Endothelial cell of umbilical vein (primary cell): ENCODE results near the gene NMT1. TPM values are rescaled to one million over a fixed set of nuclear protein-coding genes. Genes with fewer than 3 reads are reported as not detected.

ENCODE experiments used
- BruUV-seq: library from RNA; stranded (reverse); fragments of 400-500 nt; replicated peaks from 2 replicates; lab custom pipeline; 2021; lab: Mats Ljungman, UMichigan
- CTCF ChIA-PET: fragments of 300-600, 350-600 bp; sonication (Branson Sonifier 250); formaldehyde crosslinking; loops from one replicate; lab custom pipeline; 2021; ENCODE audit warnings: antibody characterized with exemption, inconsistent platforms; lab: Charles Lee
- POLR2A ChIA-PET: fragments of 300-600, 350-600 bp; sonication (Branson Sonifier 250); formaldehyde crosslinking; loops from one replicate; lab custom pipeline; 2021; ENCODE audit warnings: antibody characterized with exemption, inconsistent platforms; lab: Charles Lee
- DNase-seq: peaks from one replicate; pipeline ENCODE4 v3.0.0-alpha.2; 2011; ENCODE audit warnings: low read depth, low spot score
- FAIRE-seq: peaks from 2 replicates; lab custom pipeline; 2011; peaks lifted over from hg19 to GRCh38; lab: Jason Lieb, UNC
- H2AFZ ChIP-seq: 2 replicates; pipeline ENCODE4 v1.6.0; 2012; ENCODE audit warnings: low read depth, low read length, control low read depth, inconsistent platforms
- H3K27ac ChIP-seq: 2 replicates; pipeline ENCODE4 v1.5.1; 2011; ENCODE audit warnings: low read depth, mild to moderate bottlenecking, control low read depth, low read length, moderate library complexity; ENCODE audit not compliant: insufficient read depth
- H3K27me3 ChIP-seq, 2 experiments: 2 replicates each; pipeline versions ENCODE4 v1.6.0 to v1.6.1; 2011; ENCODE audit warnings: low read length in 2 of 2, mixed read lengths in 1 of 2; ENCODE audit not compliant: control insufficient read depth in 2 of 2, insufficient read depth in 2 of 2
- H3K36me3 ChIP-seq, 2 experiments: 2 replicates in 1 of 2; 3 replicates in 1 of 2; pipeline ENCODE4 v1.5.1; 2011; ENCODE audit warnings: low read length in 2 of 2, mild to moderate bottlenecking in 1 of 2, moderate library complexity in 1 of 2; ENCODE audit not compliant: control insufficient read depth in 2 of 2, insufficient read depth in 2 of 2; ENCODE audit errors: extremely low read depth in 1 of 2
- H3K4me1 ChIP-seq: 3 replicates; pipeline ENCODE4 v1.5.1; 2011; ENCODE audit warnings: mild to moderate bottlenecking, low read length; ENCODE audit not compliant: control insufficient read depth, insufficient read depth; ENCODE audit errors: extremely low read depth
- H3K4me2 ChIP-seq: 2 replicates; pipeline ENCODE4 v1.6.1; 2011; ENCODE audit warnings: low read length, control low read depth, mixed read lengths; ENCODE audit not compliant: insufficient read depth
- H3K4me3 ChIP-seq, 3 experiments: fragments of 200-600 bp in 1 of 3; sonication (generic), shearing (Covaris generic) in 1 of 3; replicated peaks in 1 of 3; 2 replicates each; pipeline ENCODE4 v1.5.1; 2011 to 2016; ENCODE audit warnings: control low read depth in 3 of 3, low read length in 3 of 3, mild to moderate bottlenecking in 2 of 3, inconsistent platforms in 1 of 3, low read depth in 1 of 3, moderate library complexity in 1 of 3; ENCODE audit not compliant: insufficient read depth in 1 of 3
- H3K79me2 ChIP-seq: 2 replicates; pipeline ENCODE4 v1.6.0; 2012; ENCODE audit warnings: low read length, inconsistent platforms; ENCODE audit not compliant: control insufficient read depth, insufficient read depth
- H3K9ac ChIP-seq: replicated peaks from 2 replicates; pipeline ENCODE3; 2011; ENCODE audit warnings: low read length, control low read depth; ENCODE audit not compliant: insufficient read depth; ENCODE audit errors: extremely low read depth
- H3K9me1 ChIP-seq: replicated peaks from 3 replicates; pipeline ENCODE4 v1.6.0; 2011; ENCODE audit warnings: mild to moderate bottlenecking, low read length; ENCODE audit not compliant: control insufficient read depth, insufficient read depth; ENCODE audit errors: extremely low read depth
- H3K9me3 ChIP-seq: replicated peaks from 2 replicates; pipeline ENCODE4 v1.5.1; 2012; ENCODE audit warnings: low read length, inconsistent platforms; ENCODE audit not compliant: control insufficient read depth, insufficient read depth
- H4K20me1 ChIP-seq: replicated peaks from 2 replicates; pipeline ENCODE3; 2011; ENCODE audit warnings: mild to moderate bottlenecking, low read length; ENCODE audit not compliant: control insufficient read depth, insufficient read depth; ENCODE audit errors: extremely low read depth
- CTCF ChIP-seq, 2 donors: IDR thresholded peaks; 1 replicate in 1 of 2; 2 replicates in 1 of 2; pipeline ENCODE4 v1.5.1; 2011; ENCODE audit warnings: low read length in 2 of 2, mild to moderate bottlenecking in 2 of 2, moderate library complexity in 2 of 2, control low read depth in 1 of 2, inconsistent platforms in 1 of 2, low read depth in 1 of 2; ENCODE audit not compliant: insufficient read depth in 1 of 2; ENCODE audit errors: extremely low read depth in 1 of 2
- EZH2 ChIP-seq: IDR thresholded peaks from 2 replicates; pipeline ENCODE4 v1.6.1; 2012; ENCODE audit warnings: borderline replicate concordance, low read depth, mild to moderate bottlenecking, moderate library complexity, low read length, inconsistent platforms; ENCODE audit not compliant: severe bottlenecking
- FOS ChIP-seq: IDR thresholded peaks from 2 replicates; pipeline ENCODE4 v1.6.1; 2011; ENCODE audit warnings: mild to moderate bottlenecking, low read length, moderate library complexity, borderline replicate concordance; ENCODE audit not compliant: insufficient read depth
- GATA2 ChIP-seq: IDR thresholded peaks from 2 replicates; pipeline ENCODE4 v1.7.0; 2011; ENCODE audit warnings: low read depth, mild to moderate bottlenecking, moderate library complexity, mixed read lengths, low read length; ENCODE audit not compliant: insufficient read length, insufficient read depth
- JUN ChIP-seq: IDR thresholded peaks from 2 replicates; pipeline ENCODE4 v1.6.1; 2011; ENCODE audit warnings: borderline replicate concordance, low read depth; ENCODE audit not compliant: insufficient read length, insufficient read depth
- MAX ChIP-seq: IDR thresholded peaks from 2 replicates; pipeline ENCODE4 v1.6.1; 2011; ENCODE audit not compliant: insufficient read depth, insufficient read length
- POLR2A ChIP-seq: IDR thresholded peaks from 2 replicates; pipeline ENCODE4 v1.6.1; 2012; ENCODE audit warnings: low read depth, mild to moderate bottlenecking, control low read depth, low read length
- POLR2AphosphoS5 ChIP-seq: IDR thresholded peaks from 2 replicates; pipeline ENCODE4 v1.6.1; 2012; ENCODE audit warnings: low read depth, mild to moderate bottlenecking, control low read depth, low read length, moderate library complexity; ENCODE audit not compliant: insufficient read depth
- dilution Hi-C: fragments of 300-500 bp; cut with MboI; formaldehyde crosslinking; loops from one replicate; pipeline ENCODE4 v1.15.0; 2019; ENCODE audit warnings: low sequenced_read_pairs; ENCODE audit not compliant: extremely low pct_ligation_motif_present
- intact Hi-C: fragments of 100-400 bp; cut with micrococcal nuclease; formaldehyde crosslinking; loops from one replicate; pipeline ENCODE4 v1.10.0; 2022
- polyA plus RNA-seq, 4 experiments: library from polyadenylated mRNA; depleted of rRNA in 3 of 4; stranded (reverse) in 3 of 4; unstranded in 1 of 4; fragments of >200 nt; gene quantifications; 2 replicates each; pipeline versions ENCODE4 v1.2.1 to v1.2.3, GENCODE V29; 2011 to 2012; ENCODE audit warnings: missing spikeins in 1 of 4
- total RNA-seq: library from RNA; stranded (reverse); gene quantifications from 2 replicates; pipeline ENCODE4 v1.2.3, GENCODE V29; 2021

NMT1 gene
- total and polyA plus RNA-seq, 2 donors (not counting 3 experiments of a cell fraction or from before 2014, with no cell fraction given): 37.6 to 135 TPM

- Histone ChIP-seq H3K9me1 (no peaks in the 10 kb centered on the region), H4K20me1 (no peaks in the 10 kb centered on the region), H3K9me3 (no peaks in the 10 kb centered on the region), H3K4me1 (no peaks in the 10 kb centered on the region), H3K27ac (no peak overlapping the region), H3K9ac (no peak overlapping the region), H3K79me2 (no peaks in the 10 kb centered on the region), H2AFZ (no peak overlapping the region), H3K27me3 (no peaks in the 10 kb centered on the region), H3K4me3 (no peak overlapping the region), H3K4me2 (no peak overlapping the region), H3K36me3 (peaks cover 14 to 17% of the 10 kb centered on the region in 2 experiments)
- dilution Hi-C loops: no loop called here
- intact Hi-C loops: no loop called here
- TF ChIP-seq FOS: no peak
- no peak for TF ChIP-seq POLR2A
- TF ChIP-seq JUN: no peak
- TF ChIP-seq EZH2: no peak
- no peak for TF ChIP-seq CTCF (IDR thresholded peaks at IDR 0.05; ENCODE audit: extremely low read depth in 1 of 2, insufficient read depth in 1 of 2, low read depth in 1 of 2, low read length in 2 of 2)
- no peak for TF ChIP-seq POLR2AphosphoS5
- no peak for TF ChIP-seq GATA2
- TF ChIP-seq MAX: no peak
- no TSS peak for BruUV-seq
- DNase-seq (no peak), FAIRE-seq (no peak)
- ChIA-PET CTCF (interaction anchor here (0.6 to 3.5 kb wide), 5 partner anchors 12 to 253 kb away, joined by 3 to 61 read pairs (median 9); partner anchors contain the start of genes ACBD4 and PLCD3), POLR2A (no interaction called here)
Observed at GRCh38 chr17:45110676-45111611, 49.8 kb downstream of the NMT1 start.
